Right lobe of liver (tissue), 4 donors: ENCODE measurements around the gene UMPS.
"Not testable (repeated sequence)": the region's sequence is repeated elsewhere in the genome, so short reads cannot be mapped to it uniquely, and the experiment has no call there.

Experiments
- CTCF ChIP-seq, 4 donors: fragments of 200-600 bp in 3 of 4; fragments of 450-650 bp in 1 of 4; IDR thresholded peaks; one replicate each; pipeline versions ENCODE4 v1.5.1 to v1.8.0; 2016 to 2022; ENCODE audit warnings: antibody characterized with exemption in 4 of 4, mild to moderate bottlenecking in 2 of 4
- POLR2A ChIP-seq: fragments of 450-650 bp; IDR thresholded peaks from one replicate; pipeline ENCODE4 v1.6.1; 2017; ENCODE audit warnings: antibody characterized with exemption, mild to moderate bottlenecking
- donor health status: DM: no; HTN: no; CAD: no.
- donor health status: DM: no; HTN: no; CAD: no.
- donor health status: DM: no; HTN: yes; CAD: no.

GRCh38 chr3:124757926-124758325 is 27.7 kb downstream of the UMPS start:
- TF ChIP-seq CTCF (IDR thresholded peaks at IDR 0.05); POLR2A: not testable (repeated sequence)
